Activated CD8-positive, alpha-beta memory T cell treated with anti-CD3 and anti-CD28 coated beads for 48 hours (primary cell): ENCODE results near the gene TDRD5.

Source experiments
- DNase-seq, 3 experiments: peaks; one replicate each; pipeline ENCODE4 v3.0.0-alpha.2; 2020; ENCODE audit warnings: low read depth in 2 of 3, low spot score in 2 of 3

The TDRD5 gene, protein sequence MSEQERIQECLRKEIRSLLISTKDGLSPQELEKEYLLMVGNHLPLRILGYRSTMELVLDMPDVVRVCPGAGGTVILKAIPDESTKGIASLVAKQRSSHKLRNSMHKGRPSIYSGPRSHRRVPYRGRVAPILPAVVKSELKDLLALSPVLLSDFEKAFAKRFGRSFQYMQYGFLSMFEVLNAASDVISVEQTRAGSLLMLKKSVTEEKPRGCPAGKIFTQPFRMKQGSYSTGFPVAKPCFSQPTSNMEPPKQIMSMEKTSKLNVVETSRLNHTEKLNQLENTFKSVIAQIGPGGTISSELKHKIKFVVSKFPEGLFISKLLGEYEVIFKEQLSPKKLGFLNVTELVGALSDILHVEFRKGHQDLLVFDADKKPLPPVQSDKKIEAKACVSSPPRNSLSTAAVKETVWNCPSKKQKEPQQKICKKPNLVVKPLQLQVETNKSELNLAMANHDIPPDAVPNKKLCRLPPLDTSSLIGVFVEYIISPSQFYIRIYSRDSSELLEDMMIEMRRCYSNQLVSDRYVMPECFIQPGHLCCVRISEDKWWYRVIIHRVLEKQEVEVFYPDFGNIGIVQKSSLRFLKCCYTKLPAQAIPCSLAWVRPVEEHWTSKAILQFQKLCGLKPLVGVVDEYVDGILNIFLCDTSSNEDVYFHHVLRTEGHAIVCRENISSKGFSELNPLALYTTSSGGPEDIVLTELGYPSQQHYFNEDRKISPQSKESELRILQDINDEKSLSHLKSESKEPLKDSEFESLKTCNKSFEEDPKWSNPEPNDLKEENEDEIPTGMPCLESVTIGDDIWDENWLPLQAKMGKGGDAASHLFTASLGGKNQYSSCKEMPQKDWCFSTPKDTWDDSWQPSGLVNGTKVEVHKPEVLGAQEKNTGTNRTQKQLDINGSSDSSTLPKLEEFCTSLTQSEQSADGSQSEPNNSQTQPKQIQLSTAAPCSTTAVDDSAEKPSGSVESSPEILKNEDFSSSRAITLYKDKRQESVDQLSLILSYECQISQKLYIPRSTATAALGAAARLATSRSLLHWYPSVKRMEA

GRCh38 chr1:179591592-179592580 is at the start of gene TDRD5:
Gene TDRD5, plus strand, starts transcription at chr1:179591832. Its CDS starts 784 bp downstream, at chr1:179592616.
- no peak for DNase-seq

DNA sequence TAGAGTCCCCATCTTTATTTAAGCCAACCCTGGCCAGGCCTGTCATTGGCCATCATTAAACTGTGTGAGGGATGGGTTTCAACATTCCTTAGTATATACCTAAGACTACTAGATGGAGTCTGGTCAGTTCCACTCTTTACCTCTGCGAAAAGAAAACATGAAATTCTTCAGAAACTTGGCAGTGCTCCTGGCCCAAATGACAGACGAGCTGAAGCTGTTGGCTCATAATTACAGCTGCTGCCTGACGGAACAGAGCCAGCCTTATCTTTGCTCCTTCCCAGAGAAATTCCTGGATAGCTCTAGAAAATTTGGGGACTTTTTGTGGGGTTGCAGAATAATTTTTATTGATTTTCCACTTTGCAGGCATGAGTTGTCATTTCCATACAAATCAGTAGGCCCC is 46.3 kb upstream of the TDRD5 start:
- no peak for DNase-seq

DNA sequence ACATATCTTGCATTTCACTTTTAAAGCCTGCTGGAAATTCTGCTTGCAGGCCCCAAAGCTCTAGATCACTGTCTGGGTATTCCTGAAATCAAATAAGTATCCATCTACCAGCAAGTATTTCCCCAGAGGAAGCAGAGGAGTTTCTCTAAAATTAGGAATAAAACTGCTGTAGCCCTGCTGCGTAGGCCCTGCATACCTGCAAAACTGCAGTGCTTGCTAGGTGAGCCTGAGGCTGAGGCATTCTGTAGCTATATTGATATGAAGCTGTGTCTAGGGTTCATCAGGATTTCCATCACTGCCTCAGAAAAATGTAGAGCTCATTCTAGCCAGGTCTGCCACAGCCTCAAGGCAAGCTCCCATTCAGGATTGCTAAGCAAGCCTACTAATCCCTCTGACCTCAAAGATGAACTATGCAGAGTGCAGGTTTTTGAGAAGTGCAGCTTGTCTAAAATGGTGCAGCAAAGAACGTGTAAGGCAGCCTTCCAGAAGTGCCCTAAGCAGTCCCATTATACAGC is 44.6 kb upstream of the TDRD5 start:
- no peak for DNase-seq

GRCh38 chr1:179548666-179549367 is 42.8 kb upstream of the TDRD5 start:
- DNase-seq: no peak

DNA sequence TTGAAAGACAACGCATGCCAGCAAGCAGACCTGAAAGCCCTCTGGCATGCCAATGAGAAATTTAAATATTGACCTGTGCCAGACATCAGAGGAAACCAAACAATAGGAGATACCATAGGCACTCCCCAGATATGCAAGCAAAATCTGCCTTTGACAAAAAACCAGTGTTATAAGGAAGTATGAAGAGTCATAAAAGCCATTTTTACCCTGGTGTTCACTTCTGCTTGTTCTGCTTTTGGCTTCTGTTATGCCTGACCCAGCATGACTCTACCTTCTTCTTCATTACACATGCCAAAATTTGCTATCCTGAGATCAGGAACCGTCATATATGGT is 42.3 kb upstream of the TDRD5 start:
- no peak for DNase-seq

GRCh38 chr1:179550746-179551682 is 40.6 kb upstream of the TDRD5 start:
- DNase-seq: no peak

- no peak for DNase-seq
These were observed 37.2 kb upstream of the TDRD5 start for GRCh38 chr1:179554427-179554826.

DNA sequence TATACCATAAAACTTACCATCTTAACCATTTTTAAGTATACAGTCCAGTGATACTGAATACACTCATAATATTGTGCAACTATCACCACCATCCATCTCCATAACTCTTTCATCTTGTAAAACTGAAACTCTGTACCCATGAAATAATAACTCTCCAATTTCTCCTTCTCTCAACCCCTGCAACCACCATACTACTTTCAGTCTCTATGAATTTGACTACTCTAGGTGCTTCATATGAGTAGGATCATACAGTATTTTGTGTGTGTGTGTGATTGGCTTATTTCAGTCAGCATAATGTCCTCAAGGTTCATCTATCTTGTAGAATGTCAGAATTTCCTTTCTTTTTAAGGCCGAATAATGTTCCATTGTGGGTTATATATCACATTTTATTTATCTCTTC is 33.6 kb upstream of the TDRD5 start:
- DNase-seq: no peak

DNA sequence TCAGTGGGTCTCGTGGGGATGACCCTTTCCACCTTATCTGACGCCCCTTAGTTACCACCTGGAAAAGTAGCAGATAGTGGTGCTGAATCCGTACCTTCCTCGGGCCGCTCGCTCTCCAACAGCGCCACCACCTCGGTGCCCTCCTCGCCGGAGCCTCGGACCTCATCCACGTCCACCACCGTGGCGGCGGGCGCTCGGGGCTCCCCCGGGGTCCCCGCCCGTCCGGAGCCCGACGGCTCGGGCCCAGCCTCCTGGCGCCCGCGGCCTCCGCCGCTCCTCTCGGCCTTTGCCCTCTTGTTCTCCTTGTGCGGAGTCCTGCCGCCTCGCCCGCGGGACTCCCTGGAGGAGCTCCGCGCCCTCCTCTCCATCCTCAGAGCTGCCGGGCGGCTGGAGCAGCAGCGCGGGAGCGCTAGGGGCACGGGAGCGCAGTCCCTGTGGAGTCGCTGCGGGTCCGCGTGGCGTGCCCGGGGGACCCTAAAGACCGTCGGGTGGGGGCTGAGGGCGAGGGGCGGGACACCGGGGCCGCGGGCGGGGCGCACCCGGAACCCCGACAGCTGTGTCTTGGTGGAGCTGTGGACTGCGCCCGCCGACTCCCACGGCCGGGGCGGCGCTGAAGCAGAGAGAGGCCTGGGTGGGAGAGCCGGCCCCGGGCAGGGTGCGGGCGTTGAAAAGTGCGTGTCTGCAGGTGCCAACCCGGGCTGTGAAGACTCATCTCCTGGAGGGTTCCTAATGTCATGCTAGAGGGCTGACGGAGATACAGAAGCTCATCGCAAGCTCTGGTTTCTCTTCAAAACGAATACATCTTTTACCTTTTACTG is 15.9 kb upstream of the TDRD5 start, which contains the start of gene NPHS2:
NPHS2 (minus strand) TSS at position 452 of the 818 bp plus-strand sequence; CDS start at position 368, 84 bp downstream.
- DNase-seq: no peak

DNA sequence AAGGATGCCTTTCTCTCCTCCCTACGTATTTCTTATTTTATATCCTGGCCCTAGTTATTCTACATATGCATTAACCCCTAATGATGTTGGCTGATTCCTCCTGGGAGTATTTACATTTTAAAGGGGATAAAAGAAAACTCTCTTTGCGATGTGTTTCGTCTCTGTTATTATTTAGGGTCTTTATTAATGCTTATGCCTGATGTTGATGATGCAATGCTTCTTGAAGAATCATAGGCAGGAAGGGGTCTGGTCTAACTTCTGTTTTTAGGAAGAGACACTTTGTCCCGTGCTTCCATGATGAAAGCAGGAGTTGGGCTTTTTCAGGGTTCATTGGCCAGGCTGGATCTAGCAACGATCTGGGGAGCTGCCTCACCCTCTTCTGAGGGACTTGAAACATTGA is 15.1 kb upstream of the TDRD5 start:
- DNase-seq: no peak

DNA sequence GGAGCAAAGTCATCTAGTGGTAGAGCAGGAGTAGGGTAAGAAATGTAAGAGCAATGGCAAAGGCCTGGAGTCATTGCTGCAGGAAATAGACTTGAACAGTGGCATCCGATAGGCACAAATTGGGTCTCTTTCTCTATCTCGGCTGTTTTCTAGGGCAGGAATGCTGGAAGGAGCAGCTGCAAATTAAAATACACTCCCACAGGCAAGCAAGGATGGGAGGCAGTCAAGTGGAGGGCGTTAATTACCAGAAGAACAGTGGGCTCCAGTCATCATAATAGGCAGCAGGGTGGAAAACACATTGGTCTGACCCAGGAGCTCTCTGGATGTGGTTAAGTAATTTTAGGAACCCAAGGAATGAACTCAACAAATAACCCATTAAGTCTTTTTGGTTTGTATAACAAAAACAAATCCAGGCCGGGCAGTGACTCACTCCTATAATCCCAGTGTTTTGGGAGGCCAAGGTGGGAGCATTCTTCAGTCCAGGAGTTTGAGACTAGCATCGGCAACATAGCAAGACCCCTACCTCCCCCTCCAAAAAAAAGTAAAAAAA is 7.8 kb upstream of the TDRD5 start:
- DNase-seq: no peak

DNA sequence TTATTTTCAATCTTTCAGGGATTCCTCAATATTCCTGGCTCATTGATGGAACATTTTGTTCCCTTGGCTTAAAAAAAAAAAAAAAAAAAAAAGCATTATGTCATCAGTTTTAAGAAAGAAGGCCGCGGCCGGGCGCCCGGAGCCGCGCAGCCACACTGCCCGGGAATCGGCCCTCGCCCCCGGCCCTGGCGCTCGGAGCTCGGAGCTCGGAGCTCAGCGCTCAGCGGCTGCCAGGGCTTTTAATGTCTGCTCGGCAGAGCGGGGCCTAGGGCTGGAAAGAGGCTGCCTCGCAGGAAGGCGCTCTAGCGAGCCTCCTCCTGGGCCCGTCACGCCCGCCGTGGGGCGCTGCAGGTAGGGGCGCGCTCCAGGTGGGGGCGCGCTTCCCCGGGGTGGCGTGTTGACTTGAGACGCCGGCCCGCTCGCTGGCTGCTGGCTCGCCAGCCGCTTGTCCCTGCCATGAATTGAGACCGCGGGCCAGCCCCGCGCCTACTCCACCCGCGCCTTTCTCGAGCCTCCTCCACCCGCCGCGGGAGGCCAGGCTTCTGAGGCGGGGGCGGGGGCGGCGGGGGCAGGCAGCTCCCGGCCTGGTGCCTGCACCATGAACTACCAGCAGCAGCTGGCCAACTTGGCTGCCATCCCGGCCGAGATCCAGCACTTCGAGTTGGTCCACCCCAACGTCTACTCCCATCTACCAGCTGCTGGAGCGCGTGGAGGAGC is 5.4 kb upstream of the TDRD5 start:
- no peak for DNase-seq

- DNase-seq: no peak
These were observed 4.3 kb upstream of the TDRD5 start for GRCh38 chr1:179587336-179587735.

- DNase-seq: no peak
These were observed 3.1 kb upstream of the TDRD5 start for GRCh38 chr1:179588425-179589024.

GRCh38 chr1:179589509-179589908 is 2.1 kb upstream of the TDRD5 start:
- DNase-seq: no peak

- no peak for DNase-seq
These were observed 961 bp upstream of the TDRD5 start for GRCh38 chr1:179590671-179591070.

DNA sequence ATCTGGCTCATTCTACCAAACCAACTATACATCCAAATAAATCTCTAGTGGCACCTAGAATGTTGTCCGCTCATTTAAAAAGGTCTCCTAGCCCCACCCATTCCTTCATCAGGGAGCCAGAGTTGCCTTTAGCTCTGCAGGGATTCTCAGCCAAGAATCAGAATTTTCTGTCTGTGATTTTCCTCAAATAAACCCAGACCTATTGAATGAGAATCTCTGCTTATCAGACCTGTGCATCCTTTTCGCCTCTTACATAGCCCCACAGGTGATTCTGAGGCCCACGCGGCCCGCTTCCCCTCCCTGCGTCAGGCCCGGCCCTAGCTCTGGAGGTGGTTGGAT is 410 bp upstream of the TDRD5 start:
- no peak for DNase-seq
